ENCODE results near the gene PCDHGC3.

The PCDHGC3 gene

GRCh38 chr5:141521244-141521781, 45.5 kb downstream of the PCDHGC3 start (continued):
- TF ChIP-seq ZBTB10 (tag by site-specific recombination; IDR thresholded peaks at IDR 0.05) (no peak), SCRT2 (tag by site-specific recombination; IDR thresholded peaks at IDR 0.05) (peak; percentile 91), PRDM1 (tag by site-specific recombination; IDR thresholded peaks at IDR 0.05) (peak; percentile 78), ZNF791 (tag by site-specific recombination; IDR thresholded peaks at IDR 0.05) (no peak), ZNF394 (tag by site-specific recombination; IDR thresholded peaks at IDR 0.05; ENCODE audit: borderline replicate concordance) (peak; percentile 61; the same call in 1 of the 2 replicates), ZNF302 (tag by site-specific recombination; IDR thresholded peaks at IDR 0.05; ENCODE audit: low read depth) (no peak), HOXC10 (CRISPR knock-in tag; IDR thresholded peaks at IDR 0.05) (no peak), HOXA7 (CRISPR knock-in tag; IDR thresholded peaks at IDR 0.05; ENCODE audit: borderline replicate concordance) (no peak), ZNF169 (tag by site-specific recombination; IDR thresholded peaks at IDR 0.05) (no peak), ZBTB1 (tag by site-specific recombination; IDR thresholded peaks at IDR 0.05) (no peak), ZIC2 (tag by site-specific recombination; IDR thresholded peaks at IDR 0.05) (no peak), ZNF362 (tag by site-specific recombination; IDR thresholded peaks at IDR 0.05) (no peak), ZNF510 (tag by site-specific recombination; IDR thresholded peaks at IDR 0.05; ENCODE audit: insufficient replicate concordance) (no peak), ZNF416 (tag by site-specific recombination; IDR thresholded peaks at IDR 0.05) (no peak), ZNF645 (tag by site-specific recombination; IDR thresholded peaks at IDR 0.05) (no peak), HIC1 (tag by site-specific recombination; IDR thresholded peaks at IDR 0.05) (peak; percentile 76), ZNF768 (tag by site-specific recombination; IDR thresholded peaks at IDR 0.05) (no peak), SP2 (tag by site-specific recombination; IDR thresholded peaks at IDR 0.05) (no peak), ATF2 (tag by site-specific recombination; IDR thresholded peaks at IDR 0.05; ENCODE audit: low read depth) (no peak), ZNF488 (tag by site-specific recombination; IDR thresholded peaks at IDR 0.05) (no peak), PRDM4 (tag by site-specific recombination; IDR thresholded peaks at IDR 0.05) (no peak), EGR2 (tag by site-specific recombination; IDR thresholded peaks at IDR 0.05; ENCODE audit: low read depth) (no peak), ZFP41 (tag by site-specific recombination; IDR thresholded peaks at IDR 0.05; ENCODE audit: borderline replicate concordance) (no peak), ZNF433 (tag by site-specific recombination; IDR thresholded peaks at IDR 0.05; ENCODE audit: low read depth) (no peak), TCF7L2 (IDR thresholded peaks at IDR 0.05; ENCODE audit: borderline replicate concordance, low read depth, low read length) (no peak), ZBTB21 (tag by site-specific recombination; IDR thresholded peaks at IDR 0.05) (peak; percentile 68; the same call in 1 of the 2 replicates), ZNF146 (tag by site-specific recombination; IDR thresholded peaks at IDR 0.05) (no peak), GLI2 (tag by site-specific recombination; IDR thresholded peaks at IDR 0.05; ENCODE audit: borderline replicate concordance, low read depth) (0 out of 2 replicates have a peak, but pooled peaks have one; percentile 7), GLIS1 (tag by site-specific recombination; IDR thresholded peaks at IDR 0.05) (peak; percentile 37; the same call in 1 of the 2 replicates)

Data from HEK293 (cell line).